NB4 (cell line): ENCODE measurements around the gene MLEC.
A peak's percentile ranks its signal among the peaks of the same experiment; 100 is the strongest.
"Not testable (repeated sequence)": the region's sequence is repeated elsewhere in the genome, so short reads cannot be mapped to it uniquely, and the experiment has no call there.

ENCODE experiments used
- DNase-seq: peaks from one replicate; pipeline ENCODE4 v3.0.0; 2010; ENCODE audit warnings: low read depth
- H3K4me3 ChIP-seq: one replicate; pipeline ENCODE4 v1.5.1; 2011; ENCODE audit warnings: mild to moderate bottlenecking, low read depth, low read length, moderate library complexity
- MAX ChIP-seq: IDR thresholded peaks from 2 replicates; pipeline ENCODE4 v1.6.1; 2011; ENCODE audit warnings: low read depth, low read length
- MYC ChIP-seq: IDR thresholded peaks from 2 replicates; pipeline ENCODE4 v1.6.1; 2011; ENCODE audit warnings: low read depth, low read length
- POLR2A ChIP-seq: IDR thresholded peaks from 2 replicates; pipeline ENCODE4 v1.6.1; 2011; ENCODE audit warnings: mild to moderate bottlenecking; ENCODE audit not compliant: insufficient read length; ENCODE audit errors: extremely low read depth
- TF ChIP-seq, protein P1 (sequence below): IDR thresholded peaks from one replicate; pipeline ENCODE4 v1.5.1; 2012; ENCODE audit warnings: low read depth, low read length

Gene MLEC

DNA sequence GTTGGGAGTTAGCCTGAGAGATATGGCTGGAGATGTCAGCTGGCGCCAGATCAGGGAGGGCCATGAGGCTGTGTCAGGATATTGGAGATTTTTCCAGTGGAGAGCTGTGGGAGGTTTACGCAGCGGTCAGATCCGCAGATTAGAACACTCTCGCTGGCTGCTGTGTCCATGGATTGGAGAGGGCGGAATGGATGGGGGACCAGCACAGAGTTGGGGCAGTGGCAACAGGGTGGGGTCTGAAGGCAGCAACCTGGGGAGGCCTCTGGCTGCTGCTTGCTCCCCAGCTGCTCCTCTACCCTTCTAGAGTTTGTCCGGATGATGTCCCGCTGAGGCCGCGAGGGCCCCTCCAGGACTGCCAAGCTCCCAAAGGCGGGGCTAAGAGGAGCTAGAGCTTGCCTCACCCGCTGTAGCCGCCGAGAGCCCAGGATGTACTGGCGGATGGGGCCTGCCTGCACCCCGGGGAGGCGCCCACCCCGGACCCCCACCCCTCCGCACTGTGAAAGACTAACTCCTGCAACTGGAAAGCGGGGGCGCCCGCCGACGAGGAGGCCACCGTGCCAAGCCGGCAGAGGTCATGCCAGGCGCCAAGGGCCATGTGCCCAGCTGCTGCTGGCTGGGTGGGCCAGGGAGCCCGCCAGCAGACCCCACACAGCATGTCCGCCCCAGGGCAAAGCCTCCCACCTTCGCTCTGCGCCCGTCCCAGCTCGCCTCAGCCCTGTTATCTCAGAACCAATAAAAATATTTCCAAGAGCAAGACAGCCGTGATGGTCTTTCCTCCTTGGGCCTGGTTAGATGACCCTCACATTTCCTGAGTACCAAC lies 20.2 kb upstream of the MLEC start:
- no peak overlapping the region for H3K4me3 ChIP-seq
- DNase-seq = no peak
- TF ChIP-seq MYC = no peak
- TF ChIP-seq, protein P1, sequence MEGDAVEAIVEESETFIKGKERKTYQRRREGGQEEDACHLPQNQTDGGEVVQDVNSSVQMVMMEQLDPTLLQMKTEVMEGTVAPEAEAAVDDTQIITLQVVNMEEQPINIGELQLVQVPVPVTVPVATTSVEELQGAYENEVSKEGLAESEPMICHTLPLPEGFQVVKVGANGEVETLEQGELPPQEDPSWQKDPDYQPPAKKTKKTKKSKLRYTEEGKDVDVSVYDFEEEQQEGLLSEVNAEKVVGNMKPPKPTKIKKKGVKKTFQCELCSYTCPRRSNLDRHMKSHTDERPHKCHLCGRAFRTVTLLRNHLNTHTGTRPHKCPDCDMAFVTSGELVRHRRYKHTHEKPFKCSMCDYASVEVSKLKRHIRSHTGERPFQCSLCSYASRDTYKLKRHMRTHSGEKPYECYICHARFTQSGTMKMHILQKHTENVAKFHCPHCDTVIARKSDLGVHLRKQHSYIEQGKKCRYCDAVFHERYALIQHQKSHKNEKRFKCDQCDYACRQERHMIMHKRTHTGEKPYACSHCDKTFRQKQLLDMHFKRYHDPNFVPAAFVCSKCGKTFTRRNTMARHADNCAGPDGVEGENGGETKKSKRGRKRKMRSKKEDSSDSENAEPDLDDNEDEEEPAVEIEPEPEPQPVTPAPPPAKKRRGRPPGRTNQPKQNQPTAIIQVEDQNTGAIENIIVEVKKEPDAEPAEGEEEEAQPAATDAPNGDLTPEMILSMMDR = no peak
- no peak for TF ChIP-seq POLR2A
- TF ChIP-seq MAX = no peak

DNA sequence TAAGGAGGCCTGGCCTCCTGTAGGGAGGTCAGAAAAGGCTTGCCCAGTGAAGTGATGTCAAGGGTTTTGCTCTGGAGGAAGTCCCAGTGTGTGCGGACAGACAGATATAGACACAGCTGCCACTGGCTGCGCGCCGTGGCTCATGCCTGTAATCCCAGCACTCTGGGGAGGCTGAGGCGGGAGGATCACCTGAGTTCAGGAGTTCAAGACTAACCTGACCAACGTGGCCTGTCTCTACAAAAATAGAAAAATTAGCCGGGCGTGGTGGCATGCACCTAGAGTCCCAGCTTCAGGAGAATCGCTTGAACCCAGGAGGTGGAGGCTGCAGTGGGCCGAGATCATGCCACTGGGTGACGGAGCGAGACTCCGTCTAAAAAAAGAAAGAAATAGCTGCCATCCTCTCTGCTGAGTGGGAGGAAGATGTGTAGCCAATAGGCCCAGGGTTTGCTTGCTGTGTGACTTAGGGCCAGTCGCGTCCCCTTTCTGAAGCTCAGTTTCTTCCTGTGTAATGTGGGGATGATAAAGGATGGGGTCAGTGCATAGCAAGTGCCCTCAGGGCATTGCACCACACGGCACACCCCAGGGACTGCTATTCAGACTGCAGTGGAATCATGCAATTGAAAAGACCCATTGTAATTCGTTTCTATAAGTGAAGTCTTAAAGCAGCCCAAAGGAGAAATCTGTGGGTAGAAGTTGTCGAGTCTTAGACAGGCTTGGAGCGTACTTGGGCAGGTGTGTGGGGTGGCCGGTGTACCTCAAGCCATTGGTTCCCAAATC lies 18.7 kb upstream of the MLEC start:
- H3K4me3 ChIP-seq = no peak overlapping the region
- TF ChIP-seq MYC (no peak), POLR2A (no peak), MAX (no peak)
- TF ChIP-seq, protein P1 = no peak
- DNase-seq = peak; percentile 42

DNA sequence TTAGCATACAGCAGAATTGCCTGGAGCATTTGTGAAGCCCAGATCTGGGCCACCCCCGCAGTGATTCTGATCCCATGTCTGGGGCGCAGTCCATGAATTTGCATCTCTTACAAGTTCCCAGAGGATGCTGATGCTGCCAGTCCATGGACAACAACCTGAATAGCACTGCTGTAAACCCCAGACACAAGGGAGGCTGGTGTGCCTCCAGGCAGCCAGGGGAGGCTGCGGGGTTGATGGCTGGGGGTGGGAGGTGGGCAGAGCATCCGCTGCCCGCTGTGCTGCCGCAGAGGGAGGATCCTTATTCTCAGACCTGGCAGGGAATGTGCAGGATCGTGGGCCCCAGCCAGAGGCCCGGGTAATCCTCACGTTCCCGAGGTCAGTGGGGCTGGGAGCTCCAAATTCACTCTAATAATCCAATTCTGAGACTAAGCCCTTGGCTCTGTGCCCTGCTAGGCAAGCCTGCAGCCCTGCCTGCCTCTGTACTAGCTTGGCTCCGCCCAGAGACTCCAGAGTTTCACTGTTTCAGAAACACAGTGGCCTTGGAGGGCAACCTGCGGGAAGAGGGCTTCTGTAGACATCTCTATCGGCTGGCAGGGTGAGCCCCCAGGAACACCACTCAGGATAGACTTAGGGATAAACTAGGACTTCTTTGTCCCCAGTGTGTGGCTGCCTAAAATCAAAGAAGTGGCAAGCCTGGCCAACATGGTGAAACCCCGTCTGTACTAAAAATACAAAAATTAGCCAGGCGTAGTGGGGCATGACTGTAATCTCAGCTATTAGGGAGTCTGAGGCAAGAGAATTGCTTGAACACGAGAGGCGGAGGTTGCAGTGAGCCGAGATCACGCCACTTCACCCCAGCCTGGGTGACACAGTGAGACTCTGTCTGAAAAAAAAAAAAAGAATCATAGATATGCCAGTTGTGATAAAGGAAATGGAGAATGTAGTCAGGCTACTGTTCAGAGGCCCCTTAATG lies 17.8 kb upstream of the MLEC start:
- no peak for DNase-seq
- no peak overlapping the region for H3K4me3 ChIP-seq
- TF ChIP-seq MAX (no peak), MYC (no peak), POLR2A (no peak)
- TF ChIP-seq, protein P1 = no peak

- not testable (repeated sequence) for H3K4me3 ChIP-seq, DNase-seq
These were observed 16.7 kb upstream of the MLEC start for GRCh38 chr12:120670237-120670636.

DNA sequence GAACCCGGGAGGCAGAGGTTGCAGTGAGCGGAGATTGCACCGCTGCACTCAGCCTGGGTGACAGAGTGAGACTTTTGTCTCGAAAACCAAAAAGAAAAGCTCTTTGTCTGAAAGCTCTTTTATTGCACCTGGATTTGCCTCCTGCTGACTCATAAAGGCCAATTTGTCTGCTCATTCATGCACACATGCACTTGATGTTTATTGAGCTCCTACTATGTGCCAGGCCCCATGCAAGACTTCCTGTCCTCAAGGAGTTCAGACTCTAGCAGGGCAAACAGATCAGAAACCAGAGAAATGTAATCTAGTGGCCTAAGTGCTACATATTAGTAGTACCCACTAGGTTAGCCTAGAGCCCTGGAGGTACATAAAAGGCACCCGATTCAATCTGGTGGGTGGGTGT lies 16.3 kb upstream of the MLEC start:
- DNase-seq = no peak
- TF ChIP-seq, protein P1 = no peak
- TF ChIP-seq POLR2A = no peak
- no peak for TF ChIP-seq MYC
- no peak for TF ChIP-seq MAX
- no peak overlapping the region for H3K4me3 ChIP-seq
